Neuron (in vitro differentiated cells): ENCODE measurements around the gene PRCC.
"Not testable (repeated sequence)": the region's sequence is repeated elsewhere in the genome, so short reads cannot be mapped to it uniquely, and the experiment has no call there.

Experiments
- H2AFZ ChIP-seq: one replicate; pipeline ENCODE4 v1.6.1; 2013; ENCODE audit warnings: low read depth, mild to moderate bottlenecking, inconsistent platforms, low read length, moderate library complexity
- H3K27me3 ChIP-seq: one replicate; pipeline ENCODE4 v1.6.1; 2013; ENCODE audit warnings: low read length; ENCODE audit not compliant: insufficient read depth
- H3K36me3 ChIP-seq: one replicate; pipeline ENCODE4 v1.6.1; 2013; ENCODE audit warnings: low read length; ENCODE audit not compliant: insufficient read depth
- H3K4me1 ChIP-seq: one replicate; pipeline ENCODE4 v1.6.1; 2013; ENCODE audit warnings: low read length; ENCODE audit not compliant: insufficient read depth
- H3K4me3 ChIP-seq: 2 replicates; pipeline ENCODE4 v1.5.1; 2013; ENCODE audit warnings: mild to moderate bottlenecking, low read length, moderate library complexity
- H3K9me3 ChIP-seq: one replicate; pipeline ENCODE4 v1.6.1; 2013; ENCODE audit warnings: low read length

PRCC gene

GRCh38 chr1:156757572-156758253, 9.6 kb upstream of the PRCC start:
- not testable (repeated sequence) for H3K36me3 ChIP-seq, H3K9me3 ChIP-seq

GRCh38 chr1:156760092-156760795, 7.1 kb upstream of the PRCC start:
- no peaks in the 10 kb centered on the region for H3K9me3 ChIP-seq
- no peak overlapping the region for H3K4me3 ChIP-seq
- H3K27me3 ChIP-seq = no peaks in the 10 kb centered on the region
- H2AFZ ChIP-seq = no peak overlapping the region
- H3K36me3 ChIP-seq = no peaks in the 10 kb centered on the region
- peaks cover 7% of the 10 kb centered on the region for H3K4me1 ChIP-seq

More at GRCh38 chr1:156757572-156758253, 9.6 kb upstream of the PRCC start:
- H3K27me3 ChIP-seq, H3K4me3 ChIP-seq, H2AFZ ChIP-seq: not testable (repeated sequence)
- H3K4me1 ChIP-seq = peaks cover 12% of the 10 kb centered on the region

- Histone ChIP-seq H3K27me3 (no peaks in the 10 kb centered on the region), H3K4me1 (peaks cover 7% of the 10 kb centered on the region), H3K36me3 (no peaks in the 10 kb centered on the region), H2AFZ (no peak overlapping the region), H3K4me3 (no peak overlapping the region), H3K9me3 (no peaks in the 10 kb centered on the region)
Measured at GRCh38 chr1:156760796-156761104, 6.6 kb upstream of the PRCC start.

GRCh38 chr1:156765136-156765535, 2.2 kb upstream of the PRCC start:
- not testable (repeated sequence) for H3K4me3 ChIP-seq, H3K36me3 ChIP-seq, H3K27me3 ChIP-seq, H3K9me3 ChIP-seq, H2AFZ ChIP-seq
- H3K4me1 ChIP-seq = peaks cover 21% of the 10 kb centered on the region

- Histone ChIP-seq H3K27me3 (no peaks in the 10 kb centered on the region), H3K4me1 (peaks cover 17% of the 10 kb centered on the region), H3K4me3 (peak overlapping the region; percentile 69), H2AFZ (no peak overlapping the region), H3K36me3 (peaks cover 7% of the 10 kb centered on the region), H3K9me3 (no peaks in the 10 kb centered on the region)
Measured at GRCh38 chr1:156765666-156766065, 1.7 kb upstream of the PRCC start.

- H2AFZ ChIP-seq = peak overlapping the region; percentile 63
- H3K27me3 ChIP-seq = no peaks in the 10 kb centered on the region
- H3K4me3 ChIP-seq = peak overlapping the region; percentile 69
- peaks cover 17% of the 10 kb centered on the region for H3K4me1 ChIP-seq
- H3K9me3 ChIP-seq = no peaks in the 10 kb centered on the region
- peaks cover 12% of the 10 kb centered on the region for H3K36me3 ChIP-seq
Measured at GRCh38 chr1:156766298-156767100, 836 bp upstream of the PRCC start.

GRCh38 chr1:156767879-156768604, 707 bp downstream of the PRCC start:
- Histone ChIP-seq H3K4me1 (peaks cover 17% of the 10 kb centered on the region), H3K4me3 (peak overlapping the region; percentile 69), H3K27me3 (no peaks in the 10 kb centered on the region)

GRCh38 chr1:156768610-156769295, 1.4 kb downstream of the PRCC start:
- no peak overlapping the region for H2AFZ ChIP-seq
- peaks cover 17% of the 10 kb centered on the region for H3K4me1 ChIP-seq
- no peaks in the 10 kb centered on the region for H3K9me3 ChIP-seq
- peak overlapping the region; percentile 69 for H3K4me3 ChIP-seq
- H3K36me3 ChIP-seq = peaks cover 18% of the 10 kb centered on the region
- no peaks in the 10 kb centered on the region for H3K27me3 ChIP-seq

More at GRCh38 chr1:156767879-156768604, 707 bp downstream of the PRCC start:
- Histone ChIP-seq H3K9me3 (no peaks in the 10 kb centered on the region), H2AFZ (peak overlapping the region; percentile 2), H3K36me3 (peaks cover 12% of the 10 kb centered on the region)

- Histone ChIP-seq H3K4me3 (no peak overlapping the region), H3K36me3 (peaks cover 19% of the 10 kb centered on the region)
Measured at GRCh38 chr1:156772222-156772621, 4.9 kb downstream of the PRCC start.

GRCh38 chr1:156772728-156773497, 5.6 kb downstream of the PRCC start:
- no peak overlapping the region for H3K4me3 ChIP-seq

More at GRCh38 chr1:156772222-156772621, 4.9 kb downstream of the PRCC start:
- H3K9me3 ChIP-seq = no peaks in the 10 kb centered on the region
- H2AFZ ChIP-seq = no peak overlapping the region
- no peaks in the 10 kb centered on the region for H3K27me3 ChIP-seq
- H3K4me1 ChIP-seq = peaks cover 10% of the 10 kb centered on the region

GRCh38 chr1:156773607-156774006, 6.3 kb downstream of the PRCC start:
- Histone ChIP-seq H3K36me3 (peaks cover 19% of the 10 kb centered on the region), H3K9me3 (no peaks in the 10 kb centered on the region), H2AFZ (no peak overlapping the region), H3K4me1 (peaks cover 7% of the 10 kb centered on the region), H3K27me3 (no peaks in the 10 kb centered on the region), H3K4me3 (no peak overlapping the region)

More at GRCh38 chr1:156772728-156773497, 5.6 kb downstream of the PRCC start:
- peaks cover 19% of the 10 kb centered on the region for H3K36me3 ChIP-seq
- H3K9me3 ChIP-seq = no peaks in the 10 kb centered on the region
- H3K4me1 ChIP-seq = peaks cover 10% of the 10 kb centered on the region
- no peaks in the 10 kb centered on the region for H3K27me3 ChIP-seq
- no peak overlapping the region for H2AFZ ChIP-seq

- Histone ChIP-seq H3K27me3 (no peaks in the 10 kb centered on the region), H2AFZ (no peak overlapping the region), H3K36me3 (peaks cover 10% of the 10 kb centered on the region), H3K4me3 (no peak overlapping the region), H3K4me1 (no peaks in the 10 kb centered on the region), H3K9me3 (no peaks in the 10 kb centered on the region)
Measured at GRCh38 chr1:156775799-156776198, 8.5 kb downstream of the PRCC start.
